GM15510 (cell line): Measurements from ENCODE around the gene KCNMA1.

Source experiments
- POLR2A ChIP-seq: IDR thresholded peaks from 3 replicates; pipeline ENCODE4 v1.6.1; 2011; ENCODE audit warnings: borderline replicate concordance; ENCODE audit not compliant: insufficient read length; ENCODE audit errors: extremely low read depth

Gene KCNMA1

DNA sequence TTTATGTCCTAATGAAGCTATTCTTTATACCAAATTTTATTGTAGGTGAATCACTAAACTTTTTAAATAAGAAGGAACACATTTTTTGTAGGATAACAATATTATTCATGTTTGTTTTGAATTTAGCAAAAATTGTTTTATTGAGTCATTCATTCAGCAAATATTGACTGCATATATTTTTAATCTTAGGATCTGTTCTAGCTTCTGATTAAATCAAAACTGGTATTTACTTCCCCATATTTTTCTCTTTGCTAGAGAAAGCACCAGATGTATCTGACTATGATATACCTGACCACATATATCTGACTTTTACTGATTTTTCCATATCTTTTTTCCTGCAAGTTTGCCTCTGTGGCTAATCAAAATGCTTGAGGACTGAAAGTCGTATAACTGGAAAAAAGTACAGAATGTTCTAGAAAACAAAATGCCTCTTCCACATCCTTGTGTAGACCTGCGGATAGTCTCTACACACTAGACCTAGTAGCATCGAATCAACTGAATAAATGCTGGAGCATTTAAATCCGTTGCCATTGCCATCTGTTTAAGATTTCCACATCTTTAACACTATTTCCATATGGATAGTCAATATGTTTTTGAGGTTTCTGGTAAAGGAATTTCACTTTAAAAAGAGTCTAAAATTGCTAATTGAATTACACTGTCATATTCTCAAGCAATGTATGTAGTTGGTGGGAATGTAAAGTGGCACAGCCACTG is 594.7 kb downstream of the KCNMA1 start:
- TF ChIP-seq POLR2A: no peak

DNA sequence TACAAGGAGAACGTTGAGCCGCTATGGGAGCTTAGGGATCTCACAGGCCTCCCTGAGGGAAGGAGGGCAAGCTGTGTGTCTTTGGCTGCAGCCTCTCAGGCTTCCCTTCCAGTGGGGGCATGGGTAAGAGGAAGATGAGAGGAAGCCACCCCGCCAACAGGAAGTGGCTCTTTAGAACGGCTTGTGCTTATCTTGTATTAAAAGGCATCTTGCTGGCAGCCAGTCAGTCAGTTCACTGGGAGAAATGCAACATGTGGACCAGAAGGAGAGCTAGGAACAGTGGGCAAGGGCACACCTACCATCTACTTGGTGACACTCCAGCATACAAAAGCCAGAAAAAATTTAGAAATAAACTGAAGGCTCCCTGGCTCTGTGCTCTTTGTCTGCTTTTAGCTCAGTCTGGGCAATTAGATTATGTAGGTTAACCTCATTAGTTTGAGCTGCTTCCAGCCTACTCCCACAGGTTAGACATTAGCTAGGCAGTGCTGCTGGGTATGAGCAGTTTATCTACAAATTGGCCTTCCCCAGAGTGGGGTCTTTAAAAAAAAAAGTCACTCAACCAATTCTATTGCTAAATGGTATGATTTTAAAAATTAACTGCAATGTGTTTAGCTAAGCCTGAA is 595.9 kb downstream of the KCNMA1 start:
- no peak for TF ChIP-seq POLR2A

DNA sequence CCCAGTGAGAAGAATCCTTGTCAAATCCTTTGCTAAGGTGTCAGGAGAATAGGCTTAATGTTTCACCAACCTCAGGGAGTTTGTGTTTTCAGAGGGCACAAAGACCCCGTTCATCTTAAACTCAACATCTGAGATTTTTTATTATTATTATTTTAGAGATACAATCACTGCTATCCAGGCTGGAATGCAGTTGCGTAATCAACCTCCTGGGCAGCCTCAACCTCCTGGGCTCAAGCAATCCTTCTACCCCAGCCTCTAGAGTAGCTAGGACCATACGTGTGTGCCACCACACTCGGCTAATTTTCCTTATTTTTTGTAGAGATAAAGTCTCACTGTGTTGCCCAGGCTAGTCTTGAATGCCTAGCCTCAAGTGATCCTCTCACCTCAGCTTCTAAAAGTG is 599.2 kb downstream of the KCNMA1 start:
- no peak for TF ChIP-seq POLR2A

DNA sequence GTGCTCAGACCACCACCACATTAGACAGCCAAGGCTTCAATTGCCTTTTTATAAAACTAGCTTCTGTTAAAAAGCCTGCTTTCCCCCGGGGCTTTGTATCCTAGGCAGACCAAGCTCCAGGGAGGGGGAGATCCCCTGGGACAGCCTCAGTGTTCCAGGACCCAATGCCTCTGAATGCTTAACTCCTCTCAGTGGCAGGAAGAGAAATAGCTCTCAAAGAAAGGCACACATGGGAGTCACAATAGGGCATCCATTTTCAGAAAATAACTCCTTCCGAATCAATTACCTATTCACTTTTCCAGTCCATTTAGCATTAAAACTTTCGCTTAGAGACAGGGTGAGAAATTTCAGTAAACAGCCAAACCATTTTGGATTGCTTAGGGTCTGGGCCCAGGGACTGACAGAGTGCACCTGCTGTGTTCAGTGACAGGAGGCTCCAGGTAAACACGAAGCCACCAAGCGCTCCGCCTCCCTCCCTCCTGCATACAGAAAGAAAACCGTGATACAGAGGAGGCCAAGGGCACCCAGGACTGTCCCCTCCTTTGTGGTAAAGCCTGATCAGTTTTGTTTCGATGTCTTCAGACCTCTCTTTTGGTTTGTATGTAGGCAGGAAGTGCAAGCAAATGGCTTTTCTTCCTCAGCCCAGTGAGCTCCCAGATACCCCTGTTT is 599.7 kb downstream of the KCNMA1 start:
- TF ChIP-seq POLR2A: no peak

DNA sequence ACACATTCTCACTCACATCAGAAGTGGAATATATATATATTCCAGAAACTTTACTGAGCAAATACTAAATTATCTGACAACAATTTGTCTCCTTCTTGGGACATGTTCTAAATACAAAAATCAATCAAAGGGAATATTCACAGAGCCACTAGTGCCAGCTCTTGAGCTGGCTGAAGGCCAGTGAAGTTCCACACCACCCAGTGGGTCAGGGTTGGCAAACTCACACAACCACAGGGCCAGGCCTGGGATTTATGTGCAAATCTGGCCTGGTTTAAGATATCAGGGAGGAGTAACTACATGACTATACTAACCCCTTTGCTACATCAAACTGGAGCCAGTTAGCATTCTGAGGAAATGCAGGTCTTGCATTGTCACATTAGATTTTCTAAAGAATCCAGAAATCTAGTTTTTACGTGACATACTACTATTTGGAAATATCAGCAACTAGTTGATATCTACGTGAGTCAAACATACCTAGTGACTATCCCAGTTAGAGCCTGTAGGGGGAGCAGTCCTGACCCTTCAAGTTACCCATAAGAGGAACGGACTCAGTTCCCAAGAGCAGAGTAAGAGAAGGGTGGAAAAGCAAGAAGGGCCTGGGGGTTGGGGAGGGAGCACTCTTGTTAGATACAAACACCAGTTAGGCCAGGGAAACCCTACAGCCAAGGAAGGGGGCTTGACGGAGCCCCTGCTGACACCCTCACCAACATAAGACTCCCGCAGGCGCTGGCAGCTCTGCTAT is 600.4 kb downstream of the KCNMA1 start:
- TF ChIP-seq POLR2A: no peak

DNA sequence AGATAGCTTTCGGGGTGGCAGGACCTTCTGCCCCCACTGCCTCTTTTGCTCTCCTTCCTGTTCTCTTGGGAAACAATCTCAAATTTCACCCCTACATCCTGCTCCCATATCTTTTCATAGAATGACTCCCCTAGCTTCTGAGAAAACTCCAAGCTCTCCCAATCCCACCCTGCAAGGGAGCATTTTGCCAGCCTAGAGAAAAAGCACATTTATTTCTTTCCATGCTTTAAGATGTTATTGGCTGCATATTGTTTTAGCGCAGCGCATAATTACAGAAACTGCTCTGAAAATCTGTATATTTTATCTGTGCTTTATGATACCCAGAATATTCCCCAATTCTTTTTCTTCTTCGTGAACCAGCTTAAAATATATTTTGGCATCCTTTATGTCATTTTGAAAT is 601.3 kb downstream of the KCNMA1 start:
- TF ChIP-seq POLR2A: no peak

DNA sequence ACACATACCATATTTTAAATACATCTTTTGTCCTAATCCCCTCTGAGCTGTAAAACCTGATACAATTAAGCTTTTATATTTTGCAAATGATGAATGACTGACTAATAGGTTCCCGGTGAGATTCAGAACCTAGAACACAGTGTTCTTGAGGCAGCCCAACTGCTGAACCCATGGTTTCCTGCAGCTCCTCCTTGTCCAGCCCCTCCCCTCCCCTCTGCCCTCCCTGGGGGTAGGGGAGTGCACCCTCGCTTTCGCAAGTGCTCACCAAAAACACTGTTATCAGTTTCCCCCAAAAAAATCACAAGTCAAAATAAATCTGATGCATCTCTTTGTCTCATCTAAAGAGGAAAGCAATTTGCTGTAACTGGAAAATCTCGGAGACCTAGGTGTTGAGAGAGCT is 602.8 kb downstream of the KCNMA1 start:
- TF ChIP-seq POLR2A: no peak

DNA sequence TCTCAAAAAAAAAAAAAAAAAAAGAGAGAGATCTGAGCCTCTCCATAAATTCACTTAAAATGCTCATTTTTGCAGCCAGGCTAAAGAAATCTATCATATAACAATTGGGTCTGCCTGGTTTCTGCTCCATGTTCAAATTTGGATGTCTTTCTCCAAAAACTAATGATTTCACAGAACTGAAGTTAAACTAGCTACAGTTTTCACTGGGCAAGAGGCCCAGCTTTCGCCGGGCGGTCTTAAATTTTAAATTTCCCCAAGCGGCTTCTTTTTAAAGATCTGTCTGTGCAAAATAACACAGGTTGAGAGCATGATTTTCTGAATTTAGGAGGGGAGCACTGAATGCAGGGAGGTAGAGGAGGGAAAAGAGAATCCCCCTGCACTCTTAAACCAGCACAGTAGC is 603.4 kb downstream of the KCNMA1 start:
- TF ChIP-seq POLR2A: no peak

DNA sequence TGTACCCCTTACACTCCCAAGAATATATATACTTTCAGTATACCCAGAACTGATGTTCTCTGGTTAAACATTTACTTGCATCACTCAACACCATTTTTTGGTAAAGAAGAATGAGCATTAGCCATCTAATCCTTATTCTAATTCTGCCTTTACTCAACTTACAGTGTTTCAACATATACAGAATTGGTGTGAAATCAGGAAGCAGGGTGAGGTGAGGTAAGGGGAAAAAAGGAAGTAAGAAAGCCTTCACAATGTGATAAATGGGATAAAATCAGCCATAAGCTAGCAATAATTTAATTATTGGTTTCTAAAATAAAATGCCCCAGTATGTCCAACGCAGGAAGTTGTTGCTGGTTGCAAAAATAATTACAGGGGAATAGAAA is 605.4 kb downstream of the KCNMA1 start:
- TF ChIP-seq POLR2A: no peak

DNA sequence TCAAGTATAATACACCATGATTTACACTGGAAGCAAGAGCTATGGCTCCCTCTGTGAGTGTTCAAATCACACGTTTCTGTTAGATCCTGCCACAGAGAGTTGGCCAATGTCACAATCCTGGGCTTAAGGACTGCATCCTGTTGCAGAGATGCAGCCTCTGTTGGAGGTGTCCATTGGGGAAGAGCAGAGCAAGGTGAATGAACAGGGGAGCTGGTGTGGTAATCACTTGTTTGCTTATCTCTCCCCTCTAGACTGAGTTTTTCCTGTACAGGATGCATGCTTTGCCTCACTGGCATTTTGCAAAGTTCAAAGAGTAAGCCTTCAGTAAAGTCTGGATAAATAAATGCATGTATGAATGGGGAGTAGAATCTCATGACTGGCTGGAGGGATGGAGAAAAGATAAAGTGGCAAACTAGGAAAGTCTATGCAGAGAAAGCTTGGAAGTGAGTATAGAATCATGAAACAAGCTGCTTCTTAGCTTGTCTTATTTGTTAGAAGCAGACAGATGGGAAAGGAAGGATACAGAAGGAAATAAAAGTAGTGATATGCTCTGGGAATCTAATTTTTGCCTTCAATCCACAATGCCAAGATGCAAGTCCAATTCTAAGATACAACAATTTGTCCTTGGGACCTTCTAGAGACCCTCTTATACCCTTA is 605.9 kb downstream of the KCNMA1 start:
- no peak for TF ChIP-seq POLR2A

DNA sequence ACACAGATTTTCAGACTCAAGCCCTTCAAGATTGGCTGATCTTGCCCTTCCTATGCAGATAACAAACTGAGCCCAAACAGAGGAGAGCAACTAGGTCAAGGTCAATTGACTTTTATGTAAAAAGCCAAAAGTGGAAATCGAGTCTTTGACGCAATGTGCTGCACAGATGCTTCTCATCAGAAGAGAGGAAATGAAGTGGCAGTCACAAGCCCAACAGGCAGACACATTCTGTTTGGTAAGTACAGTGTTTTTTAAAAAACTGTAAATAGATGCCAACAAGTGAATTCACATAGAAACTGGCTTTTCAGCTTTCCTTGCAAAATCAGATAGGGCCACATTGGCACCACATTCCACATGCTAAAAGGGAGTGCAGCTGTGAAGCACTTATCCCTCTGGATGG is 606.6 kb downstream of the KCNMA1 start:
- TF ChIP-seq POLR2A: no peak

DNA sequence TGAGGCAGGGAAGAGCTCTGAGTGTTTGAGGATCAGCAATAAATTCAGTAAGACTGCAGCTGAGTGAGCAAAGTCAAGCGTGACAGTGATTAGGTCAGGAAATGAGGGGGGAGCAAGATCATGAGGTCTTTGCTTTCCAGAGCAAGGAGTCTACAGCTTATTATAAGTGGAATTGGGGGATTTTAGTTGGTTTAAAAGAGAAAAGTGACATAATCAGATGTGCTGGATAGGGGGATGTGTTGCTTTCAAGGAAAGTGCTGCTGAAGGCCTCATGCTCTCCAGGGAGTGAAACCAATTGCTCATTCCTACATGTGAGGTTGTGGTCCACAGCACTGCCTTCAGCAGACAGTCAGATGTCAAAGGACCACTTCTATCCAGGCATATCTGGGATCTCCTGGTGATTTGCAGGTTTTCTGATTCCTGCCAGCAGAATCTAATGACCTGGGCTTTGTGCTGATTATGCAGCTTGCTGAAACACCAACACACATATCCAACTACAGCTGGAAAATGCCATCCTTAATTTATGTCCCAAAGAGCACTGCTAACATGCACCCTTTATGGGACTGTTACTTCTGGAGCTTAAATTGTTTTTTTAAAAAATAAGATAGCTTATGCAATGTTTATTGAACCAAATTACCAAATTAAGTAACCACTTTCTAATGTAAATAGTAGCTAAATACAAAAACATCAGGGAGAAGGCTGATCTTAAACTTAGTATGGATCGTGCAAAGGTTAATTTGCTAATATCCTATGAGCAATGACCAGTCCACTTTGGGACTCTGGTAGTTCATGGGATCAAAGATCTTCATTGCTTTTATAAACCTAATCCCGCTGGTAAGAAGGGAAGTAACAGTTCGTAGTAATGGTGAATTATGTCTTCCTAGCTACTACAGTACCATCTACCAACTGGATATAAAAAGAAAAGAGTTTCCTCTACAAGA is 607.6 kb downstream of the KCNMA1 start:
- TF ChIP-seq POLR2A: no peak

DNA sequence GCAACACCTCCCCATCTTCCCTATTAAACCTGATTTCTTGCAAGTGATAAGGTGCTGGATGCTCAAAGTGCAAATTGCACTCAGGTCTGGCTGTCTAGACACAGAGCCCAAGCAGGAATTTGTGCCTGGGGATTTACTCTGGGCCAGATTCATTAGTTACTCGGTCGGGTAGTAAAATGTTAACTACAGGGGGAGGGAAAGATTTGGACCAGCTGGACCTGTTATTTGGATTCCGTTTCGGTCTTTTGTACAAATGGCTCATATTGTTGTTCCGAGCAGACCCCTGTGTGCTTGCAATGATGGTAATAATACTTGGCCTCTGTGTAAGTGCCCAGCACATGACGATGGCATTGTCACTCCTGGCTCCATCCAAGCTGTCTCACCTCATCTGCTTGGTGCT is 609.6 kb downstream of the KCNMA1 start:
- TF ChIP-seq POLR2A: no peak

DNA sequence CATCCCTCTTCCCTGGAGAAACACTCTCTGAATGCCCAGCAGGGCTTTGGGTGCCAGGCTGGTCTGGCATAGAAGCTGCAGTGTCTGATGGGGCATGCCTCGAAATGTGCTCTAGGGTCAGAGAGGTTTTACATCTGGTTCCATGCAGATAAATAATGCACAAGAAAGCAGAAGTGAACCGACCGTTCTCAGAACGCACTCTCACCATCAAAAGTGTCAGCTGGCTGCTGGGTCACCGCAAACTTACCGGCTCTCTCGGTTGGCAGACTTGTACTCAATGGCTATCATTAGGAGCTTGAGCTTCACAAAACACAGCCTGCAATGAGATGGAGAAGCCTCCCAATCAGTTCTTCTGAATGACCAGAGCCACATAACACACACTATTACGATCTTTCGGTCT is 610.0 kb downstream of the KCNMA1 start:
- no peak for TF ChIP-seq POLR2A
